NK-92 (cell line): ENCODE data around the gene RESF1.
"Not testable (repeated sequence)": the region's sequence is repeated elsewhere in the genome, so short reads cannot be mapped to it uniquely, and the experiment has no call there.

Experiments used
- DNase-seq: peaks from one replicate; lab custom pipeline; 2025; ENCODE audit not compliant: unreplicated experiment; lab: John Stamatoyannopoulos, UW

RESF1 gene, protein sequence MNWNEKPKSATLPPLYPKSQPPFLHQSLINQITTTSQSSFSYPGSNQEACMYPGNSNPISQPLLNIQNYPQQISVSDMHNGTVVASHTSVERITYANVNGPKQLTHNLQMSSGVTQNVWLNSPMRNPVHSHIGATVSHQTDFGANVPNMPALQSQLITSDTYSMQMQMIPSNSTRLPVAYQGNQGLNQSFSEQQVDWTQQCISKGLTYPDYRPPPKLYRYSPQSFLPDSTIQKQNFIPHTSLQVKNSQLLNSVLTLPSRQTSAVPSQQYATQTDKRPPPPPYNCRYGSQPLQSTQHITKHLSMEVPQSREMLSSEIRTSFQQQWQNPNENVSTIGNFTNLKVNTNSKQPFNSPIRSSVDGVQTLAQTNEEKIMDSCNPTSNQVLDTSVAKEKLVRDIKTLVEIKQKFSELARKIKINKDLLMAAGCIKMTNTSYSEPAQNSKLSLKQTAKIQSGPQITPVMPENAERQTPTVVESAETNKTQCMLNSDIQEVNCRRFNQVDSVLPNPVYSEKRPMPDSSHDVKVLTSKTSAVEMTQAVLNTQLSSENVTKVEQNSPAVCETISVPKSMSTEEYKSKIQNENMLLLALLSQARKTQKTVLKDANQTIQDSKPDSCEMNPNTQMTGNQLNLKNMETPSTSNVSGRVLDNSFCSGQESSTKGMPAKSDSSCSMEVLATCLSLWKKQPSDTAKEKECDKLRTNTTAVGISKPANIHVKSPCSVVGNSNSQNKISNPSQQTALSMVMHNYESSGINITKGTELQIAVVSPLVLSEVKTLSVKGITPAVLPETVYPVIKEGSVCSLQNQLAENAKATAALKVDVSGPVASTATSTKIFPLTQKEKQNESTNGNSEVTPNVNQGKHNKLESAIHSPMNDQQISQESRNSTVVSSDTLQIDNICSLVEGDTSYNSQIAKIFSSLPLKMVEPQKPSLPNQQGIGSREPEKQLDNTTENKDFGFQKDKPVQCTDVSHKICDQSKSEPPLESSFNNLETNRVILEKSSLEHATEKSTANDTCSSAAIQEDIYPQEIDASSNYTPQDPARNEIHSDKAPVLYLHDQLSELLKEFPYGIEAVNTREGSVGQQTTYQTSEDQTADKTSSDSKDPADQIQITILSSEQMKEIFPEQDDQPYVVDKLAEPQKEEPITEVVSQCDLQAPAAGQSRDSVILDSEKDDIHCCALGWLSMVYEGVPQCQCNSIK (N-terminal part only)

DNA sequence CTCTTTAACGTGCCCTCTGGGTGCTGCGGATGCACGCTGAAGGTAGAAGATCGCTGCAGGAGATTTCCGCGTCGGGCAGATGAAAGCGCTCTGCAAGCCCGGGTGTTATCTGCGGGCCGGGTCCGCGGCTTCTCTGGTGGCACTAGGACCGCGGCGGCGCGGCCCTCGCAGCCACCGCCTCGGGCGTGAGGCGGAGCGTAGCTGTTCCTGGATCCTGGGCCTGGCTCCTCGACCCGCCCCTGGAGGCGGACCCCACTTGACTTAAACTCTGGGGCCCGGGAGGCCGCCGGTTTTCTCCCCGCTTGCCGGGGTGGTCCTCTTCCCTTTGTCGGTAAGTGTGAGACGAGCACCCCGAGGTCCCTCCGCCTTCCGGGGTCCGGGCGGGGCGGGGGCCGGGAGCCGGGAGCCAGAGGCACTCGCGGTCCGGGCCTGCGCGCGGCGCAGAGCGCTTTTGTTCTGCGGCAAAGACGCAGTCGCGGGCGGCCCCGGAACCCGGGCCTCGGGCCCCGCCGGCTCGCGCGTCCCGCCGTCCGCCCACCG lies at the start of gene RESF1:
RESF1 (plus strand) TSS at position 255 of the 540 bp plus-strand sequence. CDS start 21,541 bp downstream, outside the sequence.
- DNase-seq = no peak

DNA sequence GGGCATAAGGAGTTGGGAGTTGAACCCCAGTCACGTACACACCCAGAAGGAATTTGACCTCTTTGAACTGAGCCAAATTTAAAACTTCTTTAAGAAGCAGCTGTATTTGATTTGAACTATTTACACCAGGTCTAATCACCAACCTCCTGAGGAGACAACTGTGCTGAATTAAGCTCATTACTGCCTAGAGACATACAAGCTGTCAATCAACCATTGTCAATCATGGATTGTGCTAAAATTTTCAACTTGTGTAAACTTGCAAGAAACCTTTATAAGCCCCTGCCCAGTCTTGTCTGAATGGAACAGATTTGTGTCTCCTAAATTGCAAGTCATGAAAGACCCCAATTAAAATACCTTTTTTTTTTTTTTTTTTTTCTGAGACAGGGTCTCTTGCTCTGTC lies 44.3 kb upstream of the RESF1 start:
- DNase-seq = no peak

DNA sequence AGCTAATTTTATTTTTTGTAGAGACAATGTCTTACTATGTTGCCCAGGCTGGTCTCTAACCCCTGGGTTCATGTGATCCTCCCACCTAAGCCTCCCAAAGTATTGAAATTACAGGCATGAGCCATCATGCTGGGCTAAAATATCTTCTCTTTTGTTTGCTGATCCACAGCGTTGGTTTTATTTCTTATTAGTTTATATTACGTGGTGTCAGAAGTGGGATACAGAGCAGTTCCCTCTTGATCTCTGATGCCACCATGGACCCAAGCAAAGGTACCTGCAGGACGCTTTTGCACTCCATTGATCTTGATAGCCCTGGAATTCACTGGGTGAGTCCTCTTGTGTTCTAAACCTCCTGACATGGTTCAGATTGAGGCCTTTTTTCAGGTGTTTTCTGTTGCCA lies 43.8 kb upstream of the RESF1 start:
- no peak for DNase-seq

DNA sequence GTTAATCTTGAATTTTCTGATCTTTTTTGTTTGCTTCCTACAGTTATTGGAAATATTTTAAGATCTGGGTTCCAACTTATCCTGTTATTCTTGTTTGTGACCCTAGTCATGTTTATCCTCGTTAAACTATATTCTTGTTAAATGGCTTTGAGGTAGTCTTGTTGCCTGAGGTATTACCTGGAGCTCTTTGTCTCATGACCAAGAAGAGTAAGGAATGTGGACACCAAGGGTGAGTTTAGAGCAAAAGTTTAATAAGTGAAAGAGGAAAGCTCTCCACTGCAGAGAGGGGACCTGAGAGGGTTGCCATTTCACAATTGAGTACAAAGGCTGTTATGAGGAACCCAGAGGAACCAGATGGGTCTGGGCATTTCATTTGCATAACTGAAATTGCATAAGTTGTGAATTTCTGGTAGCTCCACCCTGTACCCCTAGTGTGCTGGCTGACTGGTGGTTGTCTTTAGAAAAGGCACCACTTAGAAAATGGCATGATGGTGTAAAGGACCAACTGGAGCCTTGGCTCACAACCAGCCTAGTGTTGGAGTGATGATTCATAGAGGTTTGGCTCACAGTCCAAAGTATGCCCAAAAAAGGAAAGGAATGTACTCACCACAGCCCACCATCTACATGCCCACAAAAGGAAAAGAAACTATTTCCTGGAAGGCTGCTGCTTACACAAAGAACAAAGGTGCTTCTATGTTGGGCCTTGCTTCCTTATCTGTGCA lies 36.7 kb upstream of the RESF1 start:
- no peak for DNase-seq

DNA sequence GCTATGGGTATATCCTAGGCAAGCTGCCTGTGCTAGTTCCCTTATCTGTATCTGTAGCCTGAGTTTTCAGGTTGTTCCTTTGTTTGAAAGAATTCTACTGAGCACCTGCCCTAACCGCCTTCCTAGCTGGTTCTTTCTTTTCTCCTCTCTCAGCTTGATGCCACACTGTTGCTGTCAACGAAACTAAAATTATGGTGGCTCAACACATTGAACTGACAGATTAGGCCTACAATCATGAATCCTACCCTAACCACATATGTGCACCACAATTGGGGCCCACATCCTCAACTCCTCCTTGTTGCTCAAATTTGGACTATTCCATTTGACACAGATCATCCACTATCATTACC lies 36.2 kb upstream of the RESF1 start:
- DNase-seq = no peak

DNA sequence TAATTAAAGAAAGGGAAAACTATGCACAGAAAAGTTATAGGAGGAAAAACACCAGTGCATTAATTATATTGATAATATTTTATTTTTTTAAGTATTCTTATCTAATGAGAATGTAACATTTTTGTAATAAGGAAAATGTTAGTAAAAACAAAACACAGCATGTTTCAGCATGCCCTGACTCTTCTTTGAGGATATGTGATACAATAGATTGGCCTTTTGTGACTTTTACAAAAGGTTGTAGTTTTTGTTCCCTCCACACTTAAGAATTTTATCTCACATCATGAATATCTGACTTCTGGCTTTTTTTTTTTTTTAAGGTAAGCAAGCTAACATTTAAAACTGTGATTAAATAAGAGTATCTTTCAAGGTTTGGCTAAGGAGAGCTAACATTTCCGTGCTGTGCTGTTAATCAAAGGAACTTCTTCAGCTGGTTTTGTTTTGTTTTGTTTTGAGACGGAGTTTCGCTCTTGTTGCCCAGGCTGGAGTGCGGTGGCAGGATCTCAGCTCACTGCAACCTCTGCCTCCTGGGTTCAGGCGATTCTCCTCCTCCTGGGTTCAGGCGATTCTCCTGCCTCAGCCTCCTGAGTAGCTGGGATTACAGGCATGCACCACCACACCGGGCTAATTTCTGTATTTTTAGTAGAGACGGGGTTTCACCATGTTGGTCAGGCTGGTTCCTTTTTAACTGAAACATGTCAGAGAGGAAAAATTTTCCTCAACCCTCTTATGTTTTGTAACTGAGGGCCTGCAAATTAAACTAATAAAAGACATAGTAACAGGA lies 30.8 kb upstream of the RESF1 start:
- DNase-seq = no peak

DNA sequence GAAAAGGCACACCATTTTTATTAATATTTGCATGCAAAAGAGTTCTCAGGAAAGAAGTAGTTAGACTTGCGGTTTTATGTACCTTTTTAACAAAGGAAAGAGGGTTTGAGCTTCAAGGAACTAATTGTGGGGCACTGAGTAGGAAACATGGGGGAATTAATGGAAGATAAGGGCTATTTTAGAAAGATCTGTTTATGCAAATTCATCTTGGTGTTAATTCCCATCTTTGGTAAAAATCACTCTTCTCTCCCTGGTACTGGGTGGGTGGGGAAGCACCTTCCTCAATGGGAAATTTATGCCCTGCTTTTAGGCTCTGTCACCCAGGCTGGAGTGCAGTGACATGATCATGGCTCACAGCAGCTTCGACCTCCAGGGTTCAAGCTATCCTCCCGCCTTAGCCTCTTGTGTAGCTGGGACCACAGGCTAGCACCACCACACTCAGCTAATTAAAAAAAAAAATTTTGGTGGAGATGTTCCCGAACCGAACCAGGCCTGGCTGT lies 30.1 kb upstream of the RESF1 start:
- no peak for DNase-seq

DNA sequence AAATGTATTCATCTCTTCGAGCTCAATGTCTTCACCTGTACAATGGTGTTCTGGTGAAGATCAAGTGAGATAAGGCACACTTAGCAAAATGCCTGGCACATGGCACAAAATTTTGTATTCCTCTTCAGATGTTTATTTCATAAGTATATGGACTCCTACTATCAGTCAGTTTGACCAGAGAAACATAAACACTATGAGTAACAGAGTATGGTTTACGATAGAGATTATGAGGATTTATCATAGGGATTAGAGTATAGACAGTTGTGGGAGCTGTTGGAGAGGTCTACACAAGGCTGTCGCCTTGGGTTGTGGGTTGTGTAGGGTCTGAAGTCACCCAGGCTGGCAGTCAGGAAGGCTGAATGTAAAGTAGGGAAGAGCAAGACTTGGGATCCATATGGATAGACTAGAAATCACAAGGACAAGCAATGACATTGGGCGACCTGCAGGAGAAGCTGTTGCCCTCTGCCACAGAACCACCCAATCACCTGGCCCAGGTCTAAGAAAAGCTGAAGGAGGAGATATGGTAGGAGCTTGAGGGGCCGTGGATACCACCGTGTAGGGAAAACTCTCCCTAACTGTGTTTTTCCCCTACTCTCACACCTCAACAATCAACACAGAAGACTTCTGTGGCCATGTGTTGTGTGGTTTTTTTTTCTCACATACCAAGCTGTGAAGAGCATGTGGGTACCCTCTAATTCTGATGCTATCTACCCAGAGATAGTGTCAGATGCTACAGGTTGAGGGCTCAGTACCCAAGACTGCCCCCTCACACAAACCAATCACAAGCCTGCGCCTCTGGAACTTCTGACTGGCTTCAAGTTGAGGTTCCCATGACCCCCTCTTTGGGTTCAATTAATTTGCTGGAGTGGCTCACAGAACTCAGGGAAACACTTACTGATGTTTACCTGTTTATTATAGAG lies 27.2 kb upstream of the RESF1 start:
- no peak for DNase-seq

DNA sequence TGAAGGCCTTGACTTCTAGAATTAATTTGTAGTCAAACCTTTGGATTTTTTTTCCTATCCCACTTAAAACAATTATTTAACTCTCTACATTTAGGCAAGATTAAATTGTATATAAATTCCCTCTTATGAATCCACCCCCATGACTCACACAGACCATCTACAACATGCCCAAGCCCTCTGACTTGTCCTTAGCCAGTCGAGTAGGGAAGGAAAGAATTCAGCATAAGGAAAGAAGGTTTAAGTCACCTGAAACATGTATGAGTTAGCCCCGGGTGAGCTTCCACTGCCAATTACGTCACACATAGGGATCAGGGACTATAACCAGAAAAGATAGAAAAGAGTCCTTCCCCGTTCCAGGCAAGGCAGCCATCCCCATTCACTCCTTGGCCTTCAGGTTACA lies 14.9 kb upstream of the RESF1 start:
- DNase-seq = no peak

DNA sequence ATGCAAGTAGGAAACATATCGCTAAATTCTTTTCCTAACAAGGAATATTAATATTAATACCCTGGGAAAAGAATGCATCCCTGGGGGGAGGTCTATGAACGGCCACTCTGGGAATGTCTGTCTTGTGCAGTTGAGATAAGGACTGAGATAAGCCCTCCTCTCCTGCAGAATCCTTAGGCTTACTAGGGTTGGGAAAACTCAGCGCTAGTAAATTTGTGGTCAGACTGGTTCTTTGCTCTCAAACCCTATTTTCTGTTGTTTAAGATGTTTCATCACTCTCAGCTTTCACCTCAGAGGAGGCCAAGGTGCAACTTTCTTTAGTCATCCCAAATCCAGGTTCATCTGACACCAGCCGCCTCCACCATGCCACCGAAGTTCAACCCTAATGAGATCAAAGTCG lies 11.2 kb upstream of the RESF1 start:
- no peak for DNase-seq

DNA sequence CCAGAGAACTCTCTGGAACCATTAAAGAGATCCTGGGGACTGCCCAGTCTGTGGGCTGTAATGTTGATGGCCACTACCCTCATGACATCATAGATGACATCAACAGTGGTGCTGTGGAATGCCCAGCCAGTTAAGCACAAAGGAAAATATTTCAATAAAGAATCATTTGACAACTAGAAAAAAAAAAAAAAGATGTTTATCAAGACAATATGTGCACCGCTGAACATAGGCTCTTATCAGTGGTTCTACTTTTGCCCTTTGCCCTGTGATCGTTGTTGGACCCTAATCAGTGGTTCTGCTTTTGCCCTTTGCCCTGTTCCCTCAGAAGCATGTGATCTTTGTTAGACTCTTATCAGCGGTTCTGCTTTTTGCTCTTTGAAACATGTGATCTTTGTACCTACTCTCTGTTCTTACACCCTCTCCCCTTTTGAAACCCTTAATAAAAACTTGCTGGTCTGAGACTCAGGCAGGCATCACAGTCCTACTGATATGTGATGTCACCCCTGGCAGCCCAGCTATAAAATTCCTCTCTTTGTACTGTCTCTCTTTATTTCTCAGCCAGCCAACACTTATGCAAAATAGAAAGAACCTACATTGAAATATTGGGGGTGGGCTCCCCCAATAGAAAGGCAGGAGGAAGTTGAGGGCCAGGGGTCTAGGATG lies 10.4 kb upstream of the RESF1 start:
- DNase-seq = not testable (repeated sequence)

DNA sequence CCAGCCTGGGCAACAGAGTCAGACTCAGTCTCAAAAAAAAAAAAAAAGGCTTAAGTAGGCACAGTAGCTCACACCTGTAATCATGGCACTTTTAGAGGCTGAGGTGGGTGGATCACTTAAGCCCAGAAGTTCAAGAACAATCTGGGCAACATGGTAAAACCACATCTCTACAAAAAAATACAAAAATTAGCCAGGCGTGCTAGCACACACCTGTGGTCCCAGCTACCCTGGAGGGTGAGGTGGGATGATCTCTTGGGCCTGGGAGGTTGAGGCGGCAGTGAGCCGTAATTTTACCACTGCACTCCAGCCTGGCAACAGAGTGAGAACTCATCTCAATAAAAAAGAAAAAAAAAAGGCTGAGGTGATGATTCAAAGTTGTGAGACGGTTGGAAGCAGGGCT lies 9.1 kb upstream of the RESF1 start:
- DNase-seq = no peak

DNA sequence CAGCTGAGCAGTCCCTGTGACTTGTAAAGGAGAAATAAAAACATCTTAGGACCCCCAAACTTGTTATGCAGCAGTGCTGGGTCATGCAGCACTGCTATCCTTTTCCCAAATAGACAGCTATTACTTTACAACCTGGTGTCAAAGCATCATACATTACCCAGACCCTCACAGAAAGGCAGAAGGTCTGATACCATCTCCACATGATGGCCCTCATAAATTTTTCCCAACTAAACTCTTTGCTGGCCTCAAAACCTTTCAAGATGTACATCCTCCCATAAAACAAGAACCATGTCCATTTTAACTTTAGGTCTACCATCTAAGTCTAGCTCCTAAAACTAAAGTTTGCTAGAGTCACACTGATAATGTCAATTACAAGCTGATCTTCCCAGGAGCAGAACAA lies 8.7 kb upstream of the RESF1 start:
- DNase-seq = no peak

DNA sequence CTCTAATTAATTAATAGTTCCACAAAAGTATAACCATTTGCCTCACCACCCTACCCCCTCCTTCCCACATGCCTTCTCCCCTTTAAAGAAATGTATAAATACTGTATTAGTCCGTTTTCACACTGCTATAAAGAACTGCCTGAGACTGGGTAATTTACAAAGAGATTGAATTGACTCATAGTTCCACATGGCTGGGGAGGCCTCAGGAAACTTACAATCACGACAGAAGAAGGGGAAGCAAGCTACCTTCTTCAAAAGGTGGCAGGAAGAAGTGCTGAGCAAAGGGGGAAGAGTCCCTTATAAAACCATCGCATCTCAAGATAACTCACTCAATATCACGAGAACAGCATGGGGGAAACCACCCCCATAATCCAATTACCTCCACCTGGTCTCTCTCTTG lies 8.2 kb upstream of the RESF1 start:
- no peak for DNase-seq

DNA sequence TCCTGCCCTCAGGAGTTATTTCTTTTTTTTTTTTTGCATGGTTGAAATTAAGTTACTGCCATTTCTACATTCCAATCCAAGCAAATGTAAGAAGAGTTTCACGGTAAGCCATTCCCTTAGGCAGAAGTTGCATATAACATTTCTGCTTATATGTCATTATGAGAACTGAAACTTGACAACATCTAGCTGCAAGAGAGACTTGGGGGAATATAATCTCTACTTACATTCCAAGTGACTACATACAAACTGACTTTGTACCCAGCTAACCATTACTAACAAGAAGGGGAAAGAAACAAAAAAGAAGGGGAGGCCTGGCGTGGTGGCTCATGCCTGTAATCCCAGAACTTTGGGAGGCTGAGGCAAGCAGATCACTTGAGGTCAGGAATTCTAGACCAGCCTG lies 7.3 kb upstream of the RESF1 start:
- DNase-seq = no peak

DNA sequence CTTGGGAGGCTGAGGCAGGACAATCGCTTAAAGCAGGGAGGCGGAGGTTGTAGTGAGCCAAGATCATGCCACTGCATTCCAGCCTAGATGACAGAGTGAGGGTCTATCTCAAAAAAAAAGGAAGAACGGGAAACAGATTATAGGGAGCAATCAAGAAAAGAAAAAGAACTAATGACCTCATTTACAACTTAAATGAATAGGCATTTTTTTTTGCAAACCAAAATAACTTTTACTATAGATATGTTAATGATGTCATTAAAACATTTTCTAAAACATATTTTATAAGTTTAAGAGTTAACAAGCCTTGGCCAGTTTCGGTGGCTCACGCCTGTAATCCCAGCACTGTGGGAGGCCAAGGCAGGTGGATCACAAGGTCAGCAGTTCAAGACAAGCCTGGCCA lies 6.8 kb upstream of the RESF1 start:
- no peak for DNase-seq

DNA sequence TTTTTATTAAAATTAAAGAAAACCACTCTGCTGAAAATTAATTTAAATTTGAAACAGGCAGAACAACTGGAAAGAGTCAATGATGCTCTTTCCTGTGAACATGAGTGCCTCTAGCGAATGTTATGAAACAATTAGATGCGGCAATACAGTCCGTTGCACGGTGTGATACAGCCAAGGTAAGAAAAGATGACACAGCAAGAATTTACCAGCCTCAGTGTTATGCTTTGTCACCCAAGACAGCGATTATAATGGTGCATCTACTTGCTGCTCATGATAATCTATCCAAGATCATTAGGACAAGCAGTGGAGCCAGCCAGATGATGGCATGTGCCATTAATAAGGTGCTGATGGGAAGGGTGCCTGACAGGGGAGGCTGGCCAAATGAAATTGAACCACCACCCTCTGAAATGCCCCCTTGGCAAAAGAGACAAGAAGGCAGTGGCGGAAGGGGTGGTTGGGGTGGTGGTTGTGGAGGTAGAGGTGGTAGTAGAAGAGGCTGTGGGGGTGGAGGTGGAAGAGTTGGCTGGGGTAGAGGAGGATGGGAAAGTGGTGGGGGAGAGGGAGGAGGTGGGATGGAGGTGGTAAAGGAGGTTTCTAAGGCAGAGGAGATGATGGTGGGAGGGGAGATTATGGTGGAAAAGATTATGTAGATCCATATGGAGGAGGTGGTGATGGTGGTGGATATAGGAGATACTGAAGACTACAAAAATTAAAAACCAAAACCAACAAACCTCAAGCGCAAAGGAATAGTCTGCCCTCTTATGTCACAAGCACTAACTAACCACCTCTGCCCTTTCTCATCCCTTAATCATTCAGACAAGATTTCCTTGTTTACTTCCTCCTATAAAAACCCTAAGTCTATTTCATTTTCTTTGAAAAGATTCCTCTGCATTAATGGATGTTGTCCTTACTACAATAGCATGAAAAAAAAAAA lies 4.0 kb upstream of the RESF1 start:
- no peak for DNase-seq
